C4-2B (cell line): Measurements from ENCODE around the gene SDF2.

Source experiments
- ZFX ChIP-seq: fragments of 450-650 bp; IDR thresholded peaks from 2 replicates; pipeline ENCODE4 v1.6.1; 2017
- TF ChIP-seq, protein P1 (sequence below): fragments of 450-650 bp; conservative IDR thresholded peaks from 2 replicates; pipeline ENCODE4 v1.5.1; 2017; ENCODE audit warnings: mild to moderate bottlenecking

- TF ChIP-seq, protein P1, sequence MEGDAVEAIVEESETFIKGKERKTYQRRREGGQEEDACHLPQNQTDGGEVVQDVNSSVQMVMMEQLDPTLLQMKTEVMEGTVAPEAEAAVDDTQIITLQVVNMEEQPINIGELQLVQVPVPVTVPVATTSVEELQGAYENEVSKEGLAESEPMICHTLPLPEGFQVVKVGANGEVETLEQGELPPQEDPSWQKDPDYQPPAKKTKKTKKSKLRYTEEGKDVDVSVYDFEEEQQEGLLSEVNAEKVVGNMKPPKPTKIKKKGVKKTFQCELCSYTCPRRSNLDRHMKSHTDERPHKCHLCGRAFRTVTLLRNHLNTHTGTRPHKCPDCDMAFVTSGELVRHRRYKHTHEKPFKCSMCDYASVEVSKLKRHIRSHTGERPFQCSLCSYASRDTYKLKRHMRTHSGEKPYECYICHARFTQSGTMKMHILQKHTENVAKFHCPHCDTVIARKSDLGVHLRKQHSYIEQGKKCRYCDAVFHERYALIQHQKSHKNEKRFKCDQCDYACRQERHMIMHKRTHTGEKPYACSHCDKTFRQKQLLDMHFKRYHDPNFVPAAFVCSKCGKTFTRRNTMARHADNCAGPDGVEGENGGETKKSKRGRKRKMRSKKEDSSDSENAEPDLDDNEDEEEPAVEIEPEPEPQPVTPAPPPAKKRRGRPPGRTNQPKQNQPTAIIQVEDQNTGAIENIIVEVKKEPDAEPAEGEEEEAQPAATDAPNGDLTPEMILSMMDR = no peak
- TF ChIP-seq ZFX = no peak
These were observed 45.0 kb upstream of the SDF2 start for GRCh38 chr17:28706471-28707338.
